ENCODE data around the gene PTPRM. TPM values are rescaled to one million over a fixed set of nuclear protein-coding genes. Genes with fewer than 3 reads are reported as not detected.

PTPRM gene
- total RNA-seq, 4 donors from 2014 or later = 22.5 to 92.5 (median 39.2) TPM

DNA sequence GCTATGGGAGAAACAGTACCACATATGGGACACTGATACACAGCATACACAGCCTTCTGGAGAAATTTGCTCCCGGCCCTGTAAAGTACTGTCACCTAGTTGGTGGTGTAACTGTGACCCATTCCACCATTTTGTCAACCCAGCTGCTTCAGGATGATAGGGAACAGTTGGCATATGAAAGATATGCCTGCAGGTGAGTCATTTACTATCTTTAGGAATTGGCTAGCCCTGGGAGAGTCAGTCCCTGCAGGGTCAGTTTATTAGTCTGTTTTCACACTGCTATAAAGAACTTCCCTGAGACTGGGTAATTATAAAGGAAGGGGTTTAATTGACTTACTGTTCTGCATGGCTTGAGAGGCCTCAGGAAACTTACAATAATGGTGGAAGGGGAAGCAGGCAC, 30.0 kb upstream of the PTPRM start:
- no peaks in the 10 kb centered on the region for H3K27me3 ChIP-seq
- intact Hi-C loops (cut with DNase I; ENCODE audit: low total_unique reads) = no loop called here
- no peak overlapping the region for H3K4me3 ChIP-seq
- DNase-seq = no peak
- TF ChIP-seq, protein P1, sequence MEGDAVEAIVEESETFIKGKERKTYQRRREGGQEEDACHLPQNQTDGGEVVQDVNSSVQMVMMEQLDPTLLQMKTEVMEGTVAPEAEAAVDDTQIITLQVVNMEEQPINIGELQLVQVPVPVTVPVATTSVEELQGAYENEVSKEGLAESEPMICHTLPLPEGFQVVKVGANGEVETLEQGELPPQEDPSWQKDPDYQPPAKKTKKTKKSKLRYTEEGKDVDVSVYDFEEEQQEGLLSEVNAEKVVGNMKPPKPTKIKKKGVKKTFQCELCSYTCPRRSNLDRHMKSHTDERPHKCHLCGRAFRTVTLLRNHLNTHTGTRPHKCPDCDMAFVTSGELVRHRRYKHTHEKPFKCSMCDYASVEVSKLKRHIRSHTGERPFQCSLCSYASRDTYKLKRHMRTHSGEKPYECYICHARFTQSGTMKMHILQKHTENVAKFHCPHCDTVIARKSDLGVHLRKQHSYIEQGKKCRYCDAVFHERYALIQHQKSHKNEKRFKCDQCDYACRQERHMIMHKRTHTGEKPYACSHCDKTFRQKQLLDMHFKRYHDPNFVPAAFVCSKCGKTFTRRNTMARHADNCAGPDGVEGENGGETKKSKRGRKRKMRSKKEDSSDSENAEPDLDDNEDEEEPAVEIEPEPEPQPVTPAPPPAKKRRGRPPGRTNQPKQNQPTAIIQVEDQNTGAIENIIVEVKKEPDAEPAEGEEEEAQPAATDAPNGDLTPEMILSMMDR (IDR thresholded peaks at IDR 0.05) = no peak
- TF ChIP-seq EP300 (IDR thresholded peaks at IDR 0.05; ENCODE audit: low read depth) = no peak
- H3K36me3 ChIP-seq = no peaks in the 10 kb centered on the region
- H3K27ac ChIP-seq = no peak overlapping the region
- H3K9me3 ChIP-seq = no peaks in the 10 kb centered on the region
- 100% methylated on average over 1 of the region's 1 CpG; no CpG with 5 or more reads in 1 of the 2 donors for WGBS, 2 donors (ENCODE audit: low coverage in 1 of 2)
- in situ Hi-C loops (cut with MboI; ENCODE audit: low pct_ligation_motif_present in 1 of 4, low pct_unique_long_range_greater_than_20kb in 1 of 4, low sequenced_read_pairs in 3 of 4) = no loop called here
- H3K4me1 ChIP-seq = no peaks in the 10 kb centered on the region

DNA sequence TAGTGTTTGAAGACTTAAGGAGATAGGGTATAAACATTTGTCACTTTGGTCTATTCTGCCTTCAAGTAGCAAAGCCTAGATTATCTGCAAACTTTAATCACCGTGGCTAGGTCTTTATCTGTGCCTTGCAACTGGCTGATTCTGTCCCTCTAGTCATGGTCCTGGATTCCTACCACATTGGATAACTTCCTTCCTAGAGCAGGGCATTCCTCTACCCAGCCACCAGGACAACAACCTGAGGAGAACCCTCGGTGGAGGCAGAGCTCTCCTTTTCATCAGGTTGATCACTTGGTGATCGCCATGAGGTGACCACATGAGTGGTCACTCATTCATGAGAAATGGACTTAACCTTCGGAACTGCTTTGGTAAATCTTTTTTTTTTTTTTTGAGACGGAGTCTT, 25.3 kb upstream of the PTPRM start:
- intact Hi-C loops (cut with DNase I; ENCODE audit: low total_unique reads) = no loop called here
- WGBS, 2 donors (ENCODE audit: low coverage in 1 of 2) = 82 to 97% methylated on average over 3 to 5 of the region's 5 CpGs
- no peaks in the 10 kb centered on the region for H3K36me3 ChIP-seq
- no peak for DNase-seq
- no peak overlapping the region for H3K4me3 ChIP-seq
- H3K27ac ChIP-seq = no peak overlapping the region
- no peak for TF ChIP-seq EP300 (IDR thresholded peaks at IDR 0.05; ENCODE audit: low read depth)
- H3K27me3 ChIP-seq = no peaks in the 10 kb centered on the region
- H3K4me1 ChIP-seq = no peaks in the 10 kb centered on the region
- in situ Hi-C loops (cut with MboI; ENCODE audit: low pct_ligation_motif_present in 1 of 4, low pct_unique_long_range_greater_than_20kb in 1 of 4, low sequenced_read_pairs in 3 of 4) = no loop called here
- H3K9me3 ChIP-seq = no peaks in the 10 kb centered on the region

DNA sequence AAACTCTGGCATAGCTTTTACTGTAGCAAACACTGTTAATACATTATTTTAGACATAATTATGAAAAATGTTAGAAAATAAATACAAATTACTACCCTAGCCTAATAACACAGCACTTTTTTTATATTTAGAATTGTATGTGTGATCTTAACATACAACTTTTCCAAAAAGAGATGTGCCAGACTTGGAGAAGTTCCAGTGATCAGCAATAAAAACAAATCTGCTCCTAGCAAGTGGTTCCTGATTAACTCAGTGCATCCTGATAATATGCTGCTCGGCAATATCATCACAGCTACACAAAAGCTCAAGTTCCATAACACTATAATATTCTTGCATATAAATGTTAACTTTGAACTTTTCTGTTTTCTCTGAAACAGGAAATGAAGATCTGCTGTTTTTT, 22.4 kb upstream of the PTPRM start:
- H3K27ac ChIP-seq = no peak overlapping the region
- no peaks in the 10 kb centered on the region for H3K27me3 ChIP-seq
- no peaks in the 10 kb centered on the region for H3K9me3 ChIP-seq
- no peak for DNase-seq
- TF ChIP-seq, protein P1 (IDR thresholded peaks at IDR 0.05) = no peak
- no peak for TF ChIP-seq POLR2AphosphoS5 (IDR thresholded peaks at IDR 0.05)
- no peak for TF ChIP-seq EP300 (IDR thresholded peaks at IDR 0.05; ENCODE audit: low read depth)
- no peak for TF ChIP-seq POLR2A (IDR thresholded peaks at IDR 0.05)
- in situ Hi-C loops (cut with MboI; ENCODE audit: low pct_ligation_motif_present in 1 of 4, low pct_unique_long_range_greater_than_20kb in 1 of 4, low sequenced_read_pairs in 3 of 4) (no loop called here), intact Hi-C loops (cut with DNase I; ENCODE audit: low total_unique reads) (no loop called here)
- H3K4me3 ChIP-seq = no peak overlapping the region
- no peaks in the 10 kb centered on the region for H3K36me3 ChIP-seq
- WGBS, 2 donors (ENCODE audit: low coverage in 1 of 2) = 56 to 67% methylated on average over 1 of the region's 1 CpG
- H3K4me1 ChIP-seq = no peaks in the 10 kb centered on the region

DNA sequence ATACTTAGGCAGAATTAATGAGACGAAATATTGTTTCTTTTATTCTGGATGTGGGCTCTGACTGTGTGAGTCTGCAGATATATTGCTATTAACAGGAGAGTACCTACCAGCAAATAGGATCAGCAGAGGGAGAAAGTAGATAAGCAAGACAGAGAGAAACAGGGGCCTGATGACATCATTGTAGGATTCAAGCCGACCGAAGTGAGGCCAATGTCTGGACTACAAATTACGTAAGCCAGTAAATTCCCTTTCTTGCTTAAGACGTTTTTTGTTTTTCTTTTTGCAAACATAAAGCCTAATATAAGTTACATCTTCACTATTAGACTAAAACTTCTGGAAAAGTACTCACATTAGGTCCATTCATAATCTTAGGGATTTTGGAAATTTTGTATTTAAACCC, 21.4 kb upstream of the PTPRM start:
- DNase-seq = no peak
- H3K4me1 ChIP-seq = no peaks in the 10 kb centered on the region
- TF ChIP-seq, protein P1 (IDR thresholded peaks at IDR 0.05) = no peak
- TF ChIP-seq POLR2AphosphoS5 (IDR thresholded peaks at IDR 0.05) (no peak), EP300 (IDR thresholded peaks at IDR 0.05; ENCODE audit: low read depth) (no peak), POLR2A (IDR thresholded peaks at IDR 0.05) (no peak)
- H3K9me3 ChIP-seq = no peaks in the 10 kb centered on the region
- intact Hi-C loops (cut with DNase I; ENCODE audit: low total_unique reads) = no loop called here
- H3K27me3 ChIP-seq = no peaks in the 10 kb centered on the region
- WGBS, 2 donors (ENCODE audit: low coverage in 1 of 2) = 50 to 69% methylated on average over 5 of the region's 5 CpGs
- H3K27ac ChIP-seq = no peak overlapping the region
- in situ Hi-C loops (cut with MboI; ENCODE audit: low pct_ligation_motif_present in 1 of 4, low pct_unique_long_range_greater_than_20kb in 1 of 4, low sequenced_read_pairs in 3 of 4) = no loop called here
- no peaks in the 10 kb centered on the region for H3K36me3 ChIP-seq
- no peak overlapping the region for H3K4me3 ChIP-seq

DNA sequence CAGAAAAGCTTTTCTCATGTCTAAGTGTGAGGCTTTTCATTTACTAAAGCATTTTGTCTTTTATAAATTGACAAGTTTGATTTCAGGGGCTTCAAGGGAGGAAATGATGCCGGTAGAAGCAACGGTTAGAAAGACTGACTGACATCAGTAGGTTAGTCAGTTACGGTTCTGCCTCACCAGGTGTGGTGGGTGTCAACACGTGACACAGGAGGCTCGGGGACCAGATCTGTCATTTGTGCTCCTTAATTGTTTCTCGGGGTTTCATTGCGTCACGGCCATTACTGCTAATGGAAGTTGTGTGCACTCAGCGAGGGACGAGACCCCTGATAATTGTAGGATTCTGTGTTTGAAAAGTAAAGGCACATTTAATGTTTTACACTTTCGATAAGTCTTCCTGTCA, 18.9 kb upstream of the PTPRM start:
- H3K9me3 ChIP-seq = no peaks in the 10 kb centered on the region
- H3K4me3 ChIP-seq = no peak overlapping the region
- intact Hi-C loops (cut with DNase I; ENCODE audit: low total_unique reads) (no loop called here), in situ Hi-C loops (cut with MboI; ENCODE audit: low pct_ligation_motif_present in 1 of 4, low pct_unique_long_range_greater_than_20kb in 1 of 4, low sequenced_read_pairs in 3 of 4) (no loop called here)
- DNase-seq = no peak
- no peaks in the 10 kb centered on the region for H3K4me1 ChIP-seq
- no peak overlapping the region for H3K27ac ChIP-seq
- TF ChIP-seq POLR2AphosphoS5 (IDR thresholded peaks at IDR 0.05) (no peak), EP300 (IDR thresholded peaks at IDR 0.05; ENCODE audit: low read depth) (no peak), POLR2A (IDR thresholded peaks at IDR 0.05) (no peak)
- TF ChIP-seq, protein P1 (IDR thresholded peaks at IDR 0.05) = no peak
- H3K36me3 ChIP-seq = no peaks in the 10 kb centered on the region
- WGBS, 2 donors (ENCODE audit: low coverage in 1 of 2) = 84 to 90% methylated on average over 11 of the region's 11 CpGs
- H3K27me3 ChIP-seq = no peaks in the 10 kb centered on the region
